ENCODE data around the gene PCDH12.

GRCh38 chr5:141904551-141904950 lies 53.5 kb downstream of the PCDH12 start:
- no peak for TF ChIP-seq CTCF (IDR thresholded peaks at IDR 0.05)
- TF ChIP-seq EZH2 (IDR thresholded peaks at IDR 0.05; ENCODE audit: borderline replicate concordance, insufficient read depth, low read depth, low read length, poor library complexity, severe bottlenecking) = no peak
